Astrocyte (in vitro differentiated cells and primary cell): ENCODE measurements around the gene ZMPSTE24. TPM values are rescaled to one million over a fixed set of nuclear protein-coding genes. Genes with fewer than 3 reads are reported as not detected.

Experiments used
- DNase-seq: peaks from one replicate; pipeline ENCODE4 v3.0.0-alpha.2; 2010; ENCODE audit warnings: low read depth
- FAIRE-seq: peaks from 2 replicates; lab custom pipeline; 2011; peaks lifted over from hg19 to GRCh38; lab: Jason Lieb, UNC
- H2AFZ ChIP-seq: 2 replicates; pipeline ENCODE4 v1.6.0; 2012; ENCODE audit warnings: low read depth, low read length, inconsistent platforms
- H3K27ac ChIP-seq: 2 replicates; pipeline ENCODE4 v1.5.1; 2011; ENCODE audit warnings: low read depth, low read length, inconsistent platforms
- H3K27me3 ChIP-seq: 2 replicates; pipeline ENCODE4 v1.6.0; 2011; ENCODE audit warnings: low read length, inconsistent platforms; ENCODE audit not compliant: insufficient read depth
- H3K36me3 ChIP-seq: 2 replicates; pipeline ENCODE4 v1.5.1; 2011; ENCODE audit warnings: low read length, inconsistent platforms; ENCODE audit not compliant: insufficient read depth
- H3K4me1 ChIP-seq: 2 replicates; pipeline ENCODE4 v1.5.1; 2011; ENCODE audit warnings: low read length, inconsistent platforms; ENCODE audit not compliant: insufficient read depth
- H3K4me2 ChIP-seq: 2 replicates; pipeline ENCODE4 v1.6.0; 2012; ENCODE audit warnings: low read length, inconsistent platforms
- H3K4me3 ChIP-seq: 2 replicates; pipeline ENCODE4 v1.5.1; 2011; ENCODE audit warnings: low read depth, mild to moderate bottlenecking, low read length, inconsistent platforms; ENCODE audit not compliant: insufficient read depth
- H3K79me2 ChIP-seq: 2 replicates; pipeline ENCODE4 v1.6.0; 2012; ENCODE audit warnings: mild to moderate bottlenecking, low read length, inconsistent platforms; ENCODE audit not compliant: insufficient read depth
- H3K9ac ChIP-seq: 2 replicates; pipeline ENCODE4 v1.6.0; 2012; ENCODE audit warnings: mild to moderate bottlenecking, low read length, inconsistent platforms
- H3K9me3 ChIP-seq: 2 replicates; pipeline ENCODE4 v1.5.1; 2012; ENCODE audit warnings: low read depth, mild to moderate bottlenecking, low read length, inconsistent platforms; ENCODE audit not compliant: insufficient read depth
- H4K20me1 ChIP-seq: 2 replicates; pipeline ENCODE4 v1.6.0; 2012; ENCODE audit warnings: low read length, inconsistent platforms; ENCODE audit not compliant: insufficient read depth
- H3K27ac Mint-ChIP-seq: one replicate; pipeline ENCODE4 v1.8.0; 2021; ENCODE audit warnings: mild to moderate bottlenecking, mixed read lengths; ENCODE audit not compliant: unreplicated experiment
- H3K27me3 Mint-ChIP-seq: one replicate; pipeline ENCODE4 v1.8.0; 2021; ENCODE audit warnings: low read depth, mixed read lengths; ENCODE audit not compliant: unreplicated experiment
- H3K36me3 Mint-ChIP-seq: one replicate; pipeline ENCODE4 v1.8.0; 2021; ENCODE audit warnings: low read depth, mixed read lengths; ENCODE audit not compliant: unreplicated experiment
- H3K4me1 Mint-ChIP-seq: one replicate; pipeline ENCODE4 v1.8.0; 2021; ENCODE audit warnings: low read depth, mixed read lengths; ENCODE audit not compliant: unreplicated experiment
- H3K4me3 Mint-ChIP-seq: one replicate; pipeline ENCODE4 v1.8.0; 2021; ENCODE audit warnings: mild to moderate bottlenecking, moderate library complexity, mixed read lengths; ENCODE audit not compliant: unreplicated experiment
- H3K9me3 Mint-ChIP-seq: one replicate; pipeline ENCODE4 v1.8.0; 2021; ENCODE audit warnings: mild to moderate bottlenecking, mixed read lengths; ENCODE audit not compliant: unreplicated experiment
- CTCF ChIP-seq: IDR thresholded peaks from 2 replicates; pipeline ENCODE4 v1.5.1; 2011; ENCODE audit warnings: low read depth, mild to moderate bottlenecking, inconsistent platforms, low read length, moderate library complexity; ENCODE audit not compliant: insufficient read depth
- EZH2 ChIP-seq: IDR thresholded peaks from 2 replicates; pipeline ENCODE4 v1.6.1; 2012; ENCODE audit warnings: mild to moderate bottlenecking, low read length, inconsistent platforms; ENCODE audit not compliant: insufficient read depth
- total RNA-seq: library from RNA; stranded (reverse); gene quantifications from 2 replicates; pipeline ENCODE4 v1.2.1, GENCODE V29; 2021

ZMPSTE24 gene
- total RNA-seq, 1 donor from 2014 or later = 62.4 TPM

GRCh38 chr1:40332695-40333094, 74.7 kb downstream of the ZMPSTE24 start:
- Mint-ChIP-seq H3K4me1 (no peaks in the 10 kb centered on the region), H3K4me3 (no peak overlapping the region), H3K36me3 (no peaks in the 10 kb centered on the region), H3K27me3 (peaks cover 3% of the 10 kb centered on the region), H3K9me3 (peaks cover 15% of the 10 kb centered on the region), H3K27ac (no peak overlapping the region)
- no peak overlapping the region for H2AFZ ChIP-seq
- H3K4me3 ChIP-seq = no peak overlapping the region
- H3K27me3 ChIP-seq = no peaks in the 10 kb centered on the region
- TF ChIP-seq EZH2 (no peak), CTCF (no peak)
- no peaks in the 10 kb centered on the region for H3K79me2 ChIP-seq
- no peak overlapping the region for H3K4me2 ChIP-seq
- no peak overlapping the region for H3K27ac ChIP-seq
- no peaks in the 10 kb centered on the region for H3K4me1 ChIP-seq
- DNase-seq (no peak), FAIRE-seq (no peak)
- H3K36me3 ChIP-seq = no peaks in the 10 kb centered on the region
- no peaks in the 10 kb centered on the region for H3K9me3 ChIP-seq
- H3K9ac ChIP-seq = no peak overlapping the region
- H4K20me1 ChIP-seq = no peaks in the 10 kb centered on the region

DNA sequence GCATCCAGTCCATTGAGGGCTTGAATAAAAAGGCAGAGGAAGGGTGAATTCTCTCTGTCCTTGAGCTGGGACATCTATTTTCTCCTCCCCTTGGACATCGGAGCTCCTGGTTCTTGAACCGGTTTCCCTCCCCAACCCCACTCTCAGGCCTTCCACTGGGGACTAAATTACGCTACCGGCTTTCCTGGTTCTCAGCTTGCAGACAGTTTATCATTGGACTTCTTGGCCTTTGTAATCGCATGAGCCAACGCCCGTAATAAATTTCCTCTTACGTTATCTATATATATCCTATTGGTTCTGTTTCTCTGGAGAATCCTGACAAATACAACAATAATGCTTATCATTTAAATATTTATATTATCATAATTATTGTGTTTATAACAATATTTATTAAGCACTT, 79.4 kb downstream of the ZMPSTE24 start:
- peaks cover 25% of the 10 kb centered on the region for H3K27me3 Mint-ChIP-seq
- no peaks in the 10 kb centered on the region for H3K36me3 ChIP-seq
- no peaks in the 10 kb centered on the region for H3K36me3 Mint-ChIP-seq
- FAIRE-seq (no peak), DNase-seq (no peak)
- no peaks in the 10 kb centered on the region for H4K20me1 ChIP-seq
- no peaks in the 10 kb centered on the region for H3K4me1 ChIP-seq
- TF ChIP-seq CTCF (no peak), EZH2 (no peak)
- H3K79me2 ChIP-seq = no peaks in the 10 kb centered on the region
- no peak overlapping the region for H3K4me2 ChIP-seq
- H3K27ac Mint-ChIP-seq = no peak overlapping the region
- no peak overlapping the region for H3K9ac ChIP-seq
- H3K27me3 ChIP-seq = peaks cover 9% of the 10 kb centered on the region
- H3K9me3 ChIP-seq = no peaks in the 10 kb centered on the region
- no peaks in the 10 kb centered on the region for H3K4me1 Mint-ChIP-seq
- H2AFZ ChIP-seq = no peak overlapping the region
- H3K27ac ChIP-seq = no peak overlapping the region
- no peak overlapping the region for H3K4me3 Mint-ChIP-seq
- H3K4me3 ChIP-seq = no peak overlapping the region
- peaks cover 14% of the 10 kb centered on the region for H3K9me3 Mint-ChIP-seq

- no peak for FAIRE-seq
- peak; percentile 36 for DNase-seq
- Mint-ChIP-seq H3K36me3 (no peaks in the 10 kb centered on the region), H3K4me3 (no peak overlapping the region), H3K27me3 (peaks cover 30% of the 10 kb centered on the region), H3K27ac (no peak overlapping the region), H3K9me3 (peaks cover 13% of the 10 kb centered on the region), H3K4me1 (no peaks in the 10 kb centered on the region)
- Histone ChIP-seq H3K36me3 (no peaks in the 10 kb centered on the region), H3K4me1 (no peaks in the 10 kb centered on the region), H4K20me1 (no peaks in the 10 kb centered on the region), H3K27ac (no peak overlapping the region), H3K9ac (no peak overlapping the region), H3K4me3 (no peak overlapping the region), H3K9me3 (no peaks in the 10 kb centered on the region), H3K27me3 (peaks cover 9% of the 10 kb centered on the region), H3K4me2 (peak overlapping the region; percentile 36), H2AFZ (peak overlapping the region; percentile 39), H3K79me2 (no peaks in the 10 kb centered on the region)
- no peak for TF ChIP-seq EZH2
- TF ChIP-seq CTCF = peak; percentile 100
These were observed 80.8 kb downstream of the ZMPSTE24 start for GRCh38 chr1:40338745-40339419.
